ENCODE measurements around the gene FOLR2.
"Not testable (repeated sequence)": the region's sequence is repeated elsewhere in the genome, so short reads cannot be mapped to it uniquely, and the experiment has no call there.

Gene FOLR2

GRCh38 chr11:72216638-72217037 is at the start of gene FOLR2:
FOLR2 (plus strand) TSS chr11:72216794; CDS start chr11:72218585, 1,791 bp downstream.
- no peak for DNase-seq

- not testable (repeated sequence) for DNase-seq
Observed at GRCh38 chr11:72169046-72169555, 47.5 kb upstream of the FOLR2 start.

DNA sequence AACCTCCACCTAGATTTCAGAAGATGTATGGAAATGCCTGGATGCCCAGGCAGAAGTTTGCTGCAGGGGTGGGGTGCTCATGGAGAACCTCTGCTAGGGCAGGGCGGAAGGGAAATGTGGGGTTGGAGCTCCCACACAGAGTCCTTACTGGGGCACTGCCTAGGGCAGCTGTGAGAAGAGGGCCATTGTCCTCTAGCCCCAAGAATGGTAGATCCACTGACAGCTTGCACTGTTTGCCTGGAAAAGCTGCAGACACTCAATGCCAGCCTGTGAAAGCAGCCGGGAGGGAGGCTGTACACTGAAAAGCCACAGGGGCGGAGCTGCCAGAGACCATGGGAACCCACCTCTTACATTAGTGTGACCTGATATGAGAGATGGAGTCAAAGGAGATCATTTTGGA is 46.8 kb upstream of the FOLR2 start:
- DNase-seq, result not testable (repeated sequence)

DNA sequence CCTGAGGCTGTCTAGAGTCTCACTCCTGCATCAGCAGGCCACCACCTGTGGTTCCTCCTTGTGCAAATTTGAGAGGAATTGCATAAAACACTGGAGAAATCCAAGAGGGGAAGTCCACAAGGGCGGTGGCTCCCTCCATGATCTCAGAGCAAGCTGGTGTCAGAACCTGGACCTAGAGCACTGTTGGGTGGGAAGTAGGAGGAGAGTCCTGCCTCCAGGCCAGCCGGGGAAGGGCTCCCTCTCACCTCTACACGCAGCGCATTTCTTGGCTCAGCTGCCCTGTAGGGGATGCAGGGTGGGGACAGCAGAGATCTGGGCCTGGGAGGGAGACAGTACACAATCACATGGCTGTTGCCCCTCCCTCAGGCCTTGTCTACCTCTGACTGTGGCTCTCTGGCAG is 44.6 kb upstream of the FOLR2 start:
- not testable (repeated sequence) for DNase-seq

DNA sequence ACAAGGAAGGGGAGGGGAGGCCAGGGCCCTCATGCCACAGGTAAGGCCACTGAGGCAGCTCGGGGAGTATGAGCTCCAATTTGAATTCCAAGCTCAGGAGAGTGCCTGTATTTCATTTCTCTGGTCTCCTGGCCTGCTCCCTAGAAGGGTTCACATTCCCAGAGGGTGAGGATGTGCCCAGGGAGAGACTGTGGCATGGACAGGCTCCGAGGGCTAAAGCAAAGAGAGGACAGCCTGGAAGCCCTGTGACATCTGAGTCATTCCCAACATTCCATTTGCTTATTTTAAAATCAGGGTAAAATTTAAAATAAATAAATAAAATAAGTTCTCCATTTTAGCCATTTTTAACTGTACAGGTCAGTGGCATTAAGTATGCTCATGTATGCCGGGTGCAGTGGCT is 43.3 kb upstream of the FOLR2 start:
- DNase-seq, result no peak

DNA sequence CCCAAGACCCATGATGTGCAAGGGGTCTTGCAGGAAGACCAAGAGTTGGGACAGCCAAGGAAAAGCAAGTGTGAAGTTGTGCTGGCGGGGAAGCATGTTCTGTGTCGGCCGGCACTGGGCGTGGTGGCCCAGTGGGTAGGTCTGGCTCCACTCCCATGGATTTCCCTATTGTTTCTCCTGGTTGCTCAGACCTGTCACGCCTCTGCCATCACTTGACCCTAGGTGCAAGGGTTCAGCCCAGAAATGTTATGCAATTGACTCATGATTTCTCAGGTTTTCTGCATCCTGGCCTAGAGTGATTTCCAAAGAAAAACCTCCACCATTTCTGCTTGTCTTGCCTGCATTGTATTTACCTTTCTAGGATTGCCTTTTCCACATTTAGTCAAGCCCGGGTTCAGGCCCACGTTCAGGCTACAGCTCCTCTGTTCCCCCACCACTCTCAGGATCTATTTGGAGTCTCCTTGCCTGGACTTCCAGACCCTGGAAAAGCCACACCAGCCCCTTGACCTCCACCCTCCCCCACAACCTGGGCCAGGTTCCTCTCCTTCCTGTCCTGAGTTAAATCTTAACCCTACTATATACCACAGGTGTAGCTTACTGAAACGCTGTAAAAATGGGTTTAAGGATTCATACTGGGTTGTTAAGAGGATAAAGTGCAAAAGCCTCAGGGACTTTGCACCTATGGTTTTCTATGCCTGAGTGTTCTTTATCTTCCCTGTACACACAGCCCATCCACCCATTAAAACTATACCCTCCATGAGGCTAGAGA is 42.1 kb upstream of the FOLR2 start:
- no peak for DNase-seq

DNA sequence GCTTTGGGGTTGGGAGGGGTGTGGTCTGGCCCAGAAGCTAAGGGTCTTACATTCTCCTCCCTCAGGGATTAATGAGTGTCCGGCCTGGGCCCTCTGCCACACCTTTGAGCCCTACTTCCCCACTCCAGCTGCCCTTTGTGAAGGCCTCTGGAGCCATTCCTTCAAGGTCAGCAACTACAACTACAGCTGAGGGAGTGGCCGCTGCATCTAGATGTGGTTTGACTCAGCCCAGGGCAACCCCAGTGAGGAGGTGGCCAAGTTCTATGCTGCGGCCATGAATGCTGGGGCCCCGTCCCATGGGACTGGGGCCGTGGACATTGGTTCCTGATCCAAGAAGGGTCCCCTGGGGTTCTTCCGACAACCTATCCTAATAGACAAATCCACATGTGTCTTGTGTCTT is 38.9 kb upstream of the FOLR2 start:
- no peak for DNase-seq

DNA sequence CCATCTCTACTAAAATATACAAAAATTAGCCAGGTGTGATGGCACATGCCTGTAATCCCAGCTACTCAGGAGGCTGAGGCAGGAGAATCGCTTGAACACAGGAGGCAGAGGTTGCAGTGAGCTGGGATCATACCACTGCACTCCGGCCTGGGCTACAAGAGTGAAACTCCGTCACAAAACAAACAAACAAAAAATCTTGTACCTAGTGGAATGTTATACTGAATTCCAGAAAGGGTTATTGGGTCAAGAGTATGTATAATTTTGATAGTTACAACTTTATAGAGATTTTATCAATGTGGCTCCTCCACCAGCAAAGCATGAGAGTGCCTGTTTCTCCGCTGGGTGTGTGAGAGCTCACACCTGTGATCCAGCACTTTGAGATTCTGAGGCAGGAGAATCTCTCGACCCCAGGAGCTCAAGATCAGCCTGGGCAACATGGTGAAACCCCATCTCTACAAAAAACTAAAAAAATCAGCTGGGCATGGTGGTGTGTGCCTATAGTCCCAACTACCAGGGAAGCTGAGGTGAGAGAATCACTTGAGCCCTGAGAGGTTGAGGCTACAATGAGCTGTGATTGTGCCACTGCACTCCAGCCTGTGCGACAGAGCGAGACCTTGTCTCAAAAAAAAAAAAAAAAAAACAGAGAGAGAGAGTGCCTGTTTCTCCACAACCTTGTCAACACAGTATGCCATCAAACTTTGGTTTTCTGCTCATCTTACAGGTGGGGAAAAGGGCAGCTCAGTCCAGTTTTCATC is 37.4 kb upstream of the FOLR2 start:
- no peak for DNase-seq

- no peak for DNase-seq
Observed at GRCh38 chr11:72179804-72180396, 36.7 kb upstream of the FOLR2 start.

DNA sequence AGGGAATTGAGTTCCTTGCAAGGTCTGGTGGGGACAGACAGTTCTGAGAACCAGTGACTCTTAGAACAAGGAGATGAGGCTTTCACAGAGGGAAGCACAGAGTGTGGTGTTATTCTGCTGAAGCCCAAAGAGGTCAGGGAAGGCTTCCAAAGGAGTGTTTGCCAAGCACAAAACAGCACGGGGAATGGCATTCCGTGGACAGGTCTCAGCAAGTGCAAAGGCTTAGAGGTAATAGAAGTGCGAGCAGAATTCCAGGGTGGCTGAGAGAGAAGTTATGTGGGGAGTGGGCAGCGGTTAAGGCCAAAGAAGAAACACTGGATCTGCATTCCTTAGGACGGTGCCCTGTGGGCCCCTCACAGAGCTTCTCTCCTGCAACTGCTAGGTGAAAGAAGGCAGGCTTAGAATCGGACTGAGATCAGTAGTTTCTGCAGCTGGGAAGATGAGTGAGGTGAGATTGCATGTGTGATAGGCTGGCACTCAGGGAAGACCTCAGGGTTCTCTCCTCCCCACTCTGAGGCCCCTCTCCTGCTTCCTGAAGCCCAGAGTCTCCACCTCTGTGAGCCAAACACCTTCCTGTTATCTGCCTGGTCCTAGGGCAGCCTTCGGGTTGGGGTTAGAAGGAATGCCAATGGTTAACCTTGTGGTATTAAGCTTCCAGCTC is 35.6 kb upstream of the FOLR2 start:
- DNase-seq, result not testable (repeated sequence)

- not testable (repeated sequence) for DNase-seq
Observed at GRCh38 chr11:72181553-72181958, 35.0 kb upstream of the FOLR2 start.

GRCh38 chr11:72188267-72188666 is 28.3 kb upstream of the FOLR2 start:
- DNase-seq, result no peak

DNA sequence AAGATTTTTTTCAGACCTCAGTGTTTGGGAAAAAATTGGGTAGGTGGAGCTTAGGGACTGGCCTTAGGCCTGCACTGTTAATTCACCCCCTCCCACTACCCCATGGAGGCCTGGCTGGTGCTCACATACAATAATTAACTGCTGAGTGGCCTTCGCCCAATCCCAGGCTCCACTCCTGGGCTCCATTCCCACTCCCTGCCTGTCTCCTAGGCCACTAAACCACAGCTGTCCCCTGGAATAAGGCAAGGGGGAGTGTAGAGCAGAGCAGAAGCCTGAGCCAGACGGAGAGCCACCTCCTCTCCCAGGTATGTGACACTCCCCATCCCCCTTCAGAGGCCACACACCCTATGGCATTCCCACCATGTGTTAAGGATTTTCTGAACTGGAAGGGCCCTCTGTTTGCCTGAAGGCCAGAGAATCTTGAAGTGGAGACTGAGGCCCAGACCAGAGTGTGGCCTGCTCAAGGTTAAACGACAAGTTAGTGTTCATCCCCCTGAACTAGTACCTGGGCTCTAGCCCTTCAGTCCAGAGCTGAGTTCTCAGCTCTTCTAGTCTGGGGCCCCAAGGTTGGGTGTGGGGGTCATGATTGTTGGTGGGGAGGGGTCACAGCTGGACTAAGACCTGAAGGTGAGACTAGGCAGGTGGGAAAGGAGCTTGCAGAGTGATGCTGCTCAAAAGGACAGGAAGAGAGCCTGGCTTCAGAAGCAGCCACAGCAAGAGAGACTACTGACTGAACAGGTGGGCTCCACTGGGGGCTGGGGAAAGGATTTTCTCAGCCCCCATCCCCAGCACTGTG is 26.9 kb upstream of the FOLR2 start:
- DNase-seq, result no peak

DNA sequence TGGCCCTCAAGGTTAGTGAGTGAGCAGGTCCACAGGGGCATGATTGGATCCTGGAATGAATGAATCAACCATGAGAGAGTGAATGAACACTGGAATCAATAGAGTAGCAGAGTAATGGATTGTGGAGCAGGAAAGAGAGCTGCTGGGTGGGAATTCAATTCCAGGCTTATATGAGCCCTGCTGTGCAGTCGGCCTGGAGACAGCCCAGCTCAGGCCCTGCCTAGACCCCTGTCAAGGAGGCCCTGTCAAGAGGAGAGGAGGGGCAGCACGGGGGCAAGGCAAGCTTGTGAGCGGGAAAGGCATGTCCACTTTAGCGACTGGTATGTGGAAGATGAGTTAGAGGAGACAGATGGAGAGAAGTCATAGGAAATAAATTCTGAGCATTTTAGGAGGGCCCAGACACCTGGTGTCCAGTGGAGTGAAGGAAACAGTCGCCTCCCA is 25.9 kb upstream of the FOLR2 start:
- DNase-seq, result no peak

- no peak for DNase-seq
Observed at GRCh38 chr11:72191961-72192381, 24.6 kb upstream of the FOLR2 start, which contains the start of gene FOLR1. FOLR1 (plus strand) TSS chr11:72192140; CDS start chr11:72192174, 34 bp downstream.

DNA sequence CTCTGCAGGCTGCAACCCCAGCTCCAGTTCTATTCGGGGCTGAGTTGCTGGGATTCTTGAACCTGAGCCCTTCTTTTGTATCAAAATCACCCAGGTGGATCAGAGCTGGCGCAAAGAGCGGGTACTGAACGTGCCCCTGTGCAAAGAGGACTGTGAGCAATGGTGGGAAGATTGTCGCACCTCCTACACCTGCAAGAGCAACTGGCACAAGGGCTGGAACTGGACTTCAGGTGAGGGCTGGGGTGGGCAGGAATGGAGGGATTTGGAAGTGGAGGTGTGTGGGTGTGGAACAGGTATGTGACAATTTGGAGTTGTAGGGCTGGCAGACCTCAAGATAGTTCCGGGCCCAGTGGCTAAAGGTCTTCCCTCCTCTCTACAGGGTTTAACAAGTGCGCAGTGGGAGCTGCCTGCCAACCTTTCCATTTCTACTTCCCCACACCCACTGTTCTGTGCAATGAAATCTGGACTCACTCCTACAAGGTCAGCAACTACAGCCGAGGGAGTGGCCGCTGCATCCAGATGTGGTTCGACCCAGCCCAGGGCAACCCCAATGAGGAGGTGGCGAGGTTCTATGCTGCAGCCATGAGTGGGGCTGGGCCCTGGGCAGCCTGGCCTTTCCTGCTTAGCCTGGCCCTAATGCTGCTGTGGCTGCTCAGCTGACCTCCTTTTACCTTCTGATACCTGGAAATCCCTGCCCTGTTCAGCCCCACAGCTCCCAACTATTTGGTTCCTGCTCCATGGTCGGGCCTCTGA is 20.9 kb upstream of the FOLR2 start:
- no peak for DNase-seq

- not testable (repeated sequence) for DNase-seq
Observed at GRCh38 chr11:72201445-72201844, 15.1 kb upstream of the FOLR2 start.

- DNase-seq, result no peak
Observed at GRCh38 chr11:72202571-72202970, 14.0 kb upstream of the FOLR2 start.

- peak; percentile 65 for DNase-seq
Observed at GRCh38 chr11:72203163-72203562, 13.4 kb upstream of the FOLR2 start.

DNA sequence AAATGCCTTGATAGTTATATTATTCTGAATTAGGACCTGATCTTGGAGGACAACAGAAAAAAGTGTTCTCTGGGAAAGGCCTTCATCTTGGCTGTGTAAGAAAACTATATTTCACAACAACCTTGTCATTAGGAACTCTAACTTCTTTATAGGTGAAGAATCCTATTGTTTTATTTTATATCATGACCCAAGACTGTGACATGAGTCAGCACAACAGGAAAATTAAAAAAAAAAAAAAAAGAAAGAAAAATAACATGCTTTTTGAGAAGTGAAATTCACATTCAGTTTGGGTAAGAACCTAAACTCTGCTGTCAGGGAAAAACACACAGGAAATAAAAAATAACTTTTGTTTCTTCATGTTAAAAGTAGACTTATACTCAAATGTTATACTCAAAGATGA is 11.7 kb upstream of the FOLR2 start:
- no peak for DNase-seq

DNA sequence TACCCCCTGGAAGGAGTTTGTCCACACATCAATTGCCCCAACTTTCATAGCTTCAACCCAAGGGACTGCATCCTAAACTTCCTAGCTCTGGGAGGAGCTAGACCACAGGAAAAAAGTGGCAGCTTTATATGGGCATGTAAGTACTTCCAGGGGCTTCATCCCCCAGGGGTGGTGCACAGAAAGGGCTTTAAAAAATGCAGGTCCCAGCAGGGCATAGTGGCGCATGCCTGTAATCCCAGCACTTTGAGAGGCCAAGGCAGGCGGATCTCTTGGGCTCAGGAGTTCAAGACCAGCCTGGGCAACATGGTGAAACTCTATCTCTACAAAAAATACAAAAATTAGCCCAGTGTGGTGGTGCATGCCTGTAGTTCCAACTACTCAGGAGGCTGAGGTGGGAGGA is 9.8 kb upstream of the FOLR2 start:
- not testable (repeated sequence) for DNase-seq

Data from DMS53 (cell line).